Measurements from ENCODE around the gene ADK.

The ADK gene

DNA sequence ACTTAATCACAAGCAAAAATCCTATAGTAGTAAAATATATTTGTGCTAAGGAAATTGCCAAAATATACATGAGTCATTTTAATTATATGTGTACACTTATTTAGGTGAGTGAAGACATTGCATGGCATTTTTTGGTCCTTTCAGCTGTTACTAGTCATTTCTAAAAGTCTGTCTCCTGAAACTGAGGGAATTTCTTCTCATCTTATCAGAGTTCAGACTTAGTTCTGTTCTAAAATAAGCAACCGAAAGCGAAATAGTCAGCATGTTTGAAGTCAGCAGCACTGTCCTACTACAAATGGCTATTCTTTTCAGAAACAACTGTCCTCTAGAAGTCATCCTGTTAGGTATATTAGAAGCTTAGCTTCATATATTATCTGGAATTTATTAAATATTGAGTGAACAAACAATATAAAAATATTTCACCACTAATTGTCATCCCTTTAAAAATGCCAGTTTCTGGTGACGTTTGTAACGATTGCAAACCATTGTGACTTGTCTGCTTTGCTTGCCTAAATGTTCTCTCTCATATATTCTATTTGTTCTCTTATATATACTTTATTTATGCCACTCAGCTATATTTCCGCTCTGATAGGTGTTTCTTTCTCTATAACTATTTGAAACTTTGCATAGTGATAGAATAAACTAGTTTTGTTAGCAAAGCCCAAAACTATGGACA is 448.0 kb downstream of the ADK start:
- no peak for DNase-seq (ENCODE audit: low spot score)

DNA sequence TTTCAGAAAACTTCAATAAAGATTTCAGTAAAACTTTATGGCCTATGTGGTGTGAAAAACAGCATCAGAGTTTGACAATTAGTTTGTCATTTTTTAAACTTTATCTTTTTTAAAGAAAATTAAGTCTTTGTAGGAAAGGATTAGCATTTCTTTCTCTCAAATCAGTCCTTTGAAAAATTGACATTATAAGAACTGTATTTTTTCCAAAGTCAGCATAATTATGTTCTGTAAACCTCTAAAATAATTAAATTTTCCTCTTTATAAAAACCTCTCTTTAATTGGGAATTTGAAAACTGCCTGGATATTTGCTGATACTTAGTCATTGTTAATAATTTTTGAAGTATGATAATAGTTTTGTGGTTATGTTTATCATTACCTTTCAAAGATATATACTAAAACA is 448.7 kb downstream of the ADK start:
- DNase-seq (ENCODE audit: low spot score) = no peak

DNA sequence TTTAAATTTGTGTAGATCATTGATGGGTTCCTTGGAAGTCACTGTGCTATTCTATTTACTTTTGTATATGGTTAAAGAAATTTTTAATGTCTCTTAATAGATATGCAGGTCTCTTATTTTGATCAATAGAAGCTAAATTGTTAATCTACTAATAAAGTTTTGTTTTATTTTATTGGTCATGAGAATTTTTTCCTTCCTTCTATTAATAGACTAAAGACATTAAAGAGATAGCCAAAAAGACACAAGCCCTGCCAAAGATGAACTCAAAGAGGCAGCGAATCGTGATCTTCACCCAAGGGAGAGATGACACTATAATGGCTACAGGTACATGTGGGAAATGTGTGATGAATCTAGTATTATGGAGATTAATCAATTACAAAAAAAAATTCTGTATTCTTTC is 449.1 kb downstream of the ADK start:
- no peak for DNase-seq (ENCODE audit: low spot score)

DNA sequence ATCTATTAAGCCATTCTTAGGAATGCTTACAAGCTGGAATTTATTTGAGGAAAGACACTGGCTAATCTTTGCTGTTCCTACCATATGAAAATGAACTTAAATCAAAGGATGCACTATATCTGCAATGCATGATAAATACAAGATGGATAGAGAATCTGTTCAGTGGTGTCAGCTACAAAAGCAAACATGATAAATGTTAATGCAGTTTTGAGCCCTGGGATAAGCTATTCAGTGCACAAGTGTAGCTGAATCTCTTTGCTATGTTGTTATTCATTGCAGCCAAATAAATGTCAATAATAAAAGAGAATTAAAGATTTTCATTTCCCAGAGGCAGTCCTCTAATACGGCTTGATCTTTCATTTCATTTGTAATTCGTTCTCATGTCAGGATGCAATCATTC is 451.6 kb downstream of the ADK start:
- no peak for DNase-seq (ENCODE audit: low spot score)

DNA sequence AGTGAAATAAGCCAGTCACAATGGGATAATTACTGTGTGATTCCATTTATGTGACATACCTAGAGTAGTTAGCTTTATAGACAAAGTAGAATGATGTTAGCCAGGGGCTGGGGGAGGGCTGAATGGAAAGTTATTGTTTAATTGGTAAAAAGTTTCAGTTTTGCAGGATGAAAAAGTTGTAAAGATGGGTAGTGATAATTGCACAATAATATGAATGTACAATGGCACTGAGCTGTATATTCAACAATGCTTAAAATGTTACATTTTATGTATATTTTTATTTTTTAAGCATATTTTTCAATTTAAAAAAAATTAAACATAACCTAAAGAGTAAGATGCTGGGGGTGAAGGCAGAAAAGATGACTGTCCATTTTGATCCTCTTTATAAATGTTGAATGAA is 459.3 kb downstream of the ADK start:
- no peak for DNase-seq (ENCODE audit: low spot score)

DNA sequence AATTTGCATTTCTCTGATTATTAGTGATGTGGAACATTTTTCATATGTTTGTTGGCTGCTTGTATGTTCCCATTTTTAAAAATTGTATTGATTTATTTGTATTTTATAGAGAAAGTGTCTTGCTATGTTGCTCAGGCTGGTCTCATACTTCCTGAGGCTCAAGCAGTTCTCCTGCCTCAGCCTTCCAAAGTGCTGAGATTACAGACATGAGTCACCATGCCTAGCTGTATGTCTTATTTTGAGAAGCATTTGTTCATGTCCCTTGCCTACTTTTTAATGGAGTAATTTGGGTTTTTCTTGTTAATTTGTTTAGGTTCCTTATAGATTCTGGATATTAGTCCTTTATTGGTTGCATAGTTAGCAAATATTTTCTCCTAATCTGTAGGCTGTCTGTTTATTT is 461.2 kb downstream of the ADK start:
- no peak for DNase-seq (ENCODE audit: low spot score)

DNA sequence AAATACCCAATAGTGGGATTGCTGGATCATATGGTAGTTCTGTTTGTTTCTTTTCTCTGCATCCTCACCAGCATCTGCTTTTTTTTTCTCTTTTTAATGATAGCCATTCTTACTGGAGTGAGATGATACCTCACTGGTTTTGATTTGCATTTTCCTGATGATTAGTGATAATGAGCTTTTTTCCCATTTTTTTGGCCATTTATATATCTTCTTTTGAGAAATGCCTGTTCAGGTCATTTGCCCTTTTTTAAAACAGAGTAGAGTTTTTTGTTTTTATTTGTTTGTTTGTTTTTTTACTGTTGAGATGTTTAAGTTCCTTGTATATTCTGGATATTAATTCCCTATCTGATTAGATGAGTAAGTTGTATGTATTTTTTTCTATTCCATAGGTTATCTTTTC is 469.6 kb downstream of the ADK start:
- no peak for DNase-seq (ENCODE audit: low spot score)

DNA sequence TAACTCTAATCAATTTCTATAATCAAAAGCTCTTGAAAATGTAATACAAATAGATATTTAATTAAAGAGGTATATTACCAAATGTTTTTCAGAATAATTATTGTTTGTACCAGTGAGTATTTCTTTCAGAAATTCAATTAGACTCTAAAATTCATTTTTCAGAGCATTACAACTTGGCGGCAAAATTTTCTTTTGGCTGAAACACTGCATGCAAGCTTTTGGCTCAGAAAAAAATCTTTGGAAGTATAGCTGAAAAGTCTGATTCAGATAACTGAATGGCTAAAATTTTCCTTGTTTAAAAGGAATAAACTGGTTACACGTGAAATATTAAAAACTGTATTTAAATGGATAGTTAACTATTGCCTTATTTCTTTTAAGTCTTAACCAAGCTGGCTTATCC is 472.8 kb downstream of the ADK start:
- no peak for DNase-seq (ENCODE audit: low spot score)

DNA sequence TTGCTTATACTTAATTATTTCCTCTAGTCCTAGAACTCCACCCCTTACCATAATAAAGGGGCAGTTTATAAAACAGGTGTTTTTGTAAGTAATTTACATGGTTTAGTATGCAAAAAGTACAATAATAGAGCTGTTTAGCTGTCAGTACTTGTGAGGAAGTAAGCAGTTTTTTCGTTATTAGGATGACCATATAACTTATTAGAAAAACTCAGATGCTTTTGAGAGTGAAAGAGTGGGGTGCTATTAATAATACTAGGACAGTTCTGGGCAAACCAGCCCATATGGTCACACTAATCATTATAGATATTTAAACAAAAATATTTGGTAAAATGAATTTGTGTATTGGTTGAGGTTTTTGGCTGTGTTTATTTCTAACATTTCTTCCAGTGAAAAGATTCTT is 473.5 kb downstream of the ADK start:
- no peak for DNase-seq (ENCODE audit: low spot score)

DNA sequence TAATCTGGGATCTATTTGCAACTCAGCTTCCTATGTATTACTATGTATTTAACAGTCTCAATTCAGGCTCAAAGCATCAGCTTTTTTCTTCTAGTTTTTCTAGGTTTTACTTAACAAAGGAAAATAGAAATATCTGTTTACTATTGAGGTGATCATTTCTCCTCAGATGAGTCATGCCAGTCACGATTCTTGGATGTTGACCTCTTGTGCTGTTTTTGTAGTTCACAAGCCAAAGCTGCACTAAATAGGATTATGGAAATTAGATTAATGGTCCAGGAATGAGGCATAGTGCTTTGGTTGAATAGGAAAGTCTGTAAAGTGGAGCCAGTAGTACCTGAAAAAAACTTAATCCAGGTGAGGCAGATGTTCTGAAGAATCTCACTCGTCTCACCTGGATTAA is 477.1 kb downstream of the ADK start:
- DNase-seq (ENCODE audit: low spot score) = no peak

DNA sequence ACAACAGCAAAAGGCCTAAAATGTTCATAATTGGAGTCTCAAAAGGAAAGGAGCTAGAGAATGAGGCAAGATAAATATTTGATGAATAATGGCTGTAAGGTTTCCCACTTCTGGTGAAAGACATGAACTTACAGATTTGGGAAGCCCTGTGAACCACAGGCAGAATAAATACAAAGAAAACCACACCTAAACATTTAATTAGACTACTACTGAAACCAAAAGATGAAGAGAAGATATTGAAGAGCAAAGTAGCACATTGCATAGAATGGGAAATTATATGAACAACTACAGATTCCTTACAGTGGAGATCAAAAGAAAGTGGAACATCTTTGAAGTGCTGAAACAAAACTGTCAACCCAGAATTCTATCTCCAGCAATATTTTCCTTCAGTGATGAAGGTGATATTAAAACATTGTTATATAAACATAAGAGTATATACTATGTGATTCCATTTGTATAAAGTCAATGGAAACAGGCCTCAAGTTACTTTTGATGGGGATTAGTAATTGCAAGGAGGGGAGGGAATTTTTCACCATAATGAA is 484.0 kb downstream of the ADK start:
- DNase-seq (ENCODE audit: low spot score) = no peak

DNA sequence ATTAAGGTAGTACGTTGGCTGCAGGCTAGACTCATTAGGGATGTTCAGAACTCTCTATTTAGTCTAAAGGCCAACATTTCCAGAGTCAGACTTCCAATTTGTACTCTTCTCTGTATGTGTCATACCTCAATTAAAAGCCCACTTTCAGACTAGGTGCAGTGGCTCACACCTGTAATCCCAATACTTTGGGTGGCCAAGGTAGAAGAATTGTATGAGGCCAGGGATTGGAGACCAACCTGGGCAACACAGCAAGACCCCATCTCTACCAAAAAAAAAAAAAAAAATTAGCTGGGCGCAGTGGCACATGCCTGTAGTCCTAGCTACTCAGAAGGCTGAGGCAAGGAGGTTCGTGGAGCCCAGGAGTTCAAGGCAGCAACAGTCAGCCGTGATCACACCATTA is 484.6 kb downstream of the ADK start:
- no peak for DNase-seq (ENCODE audit: low spot score)

DNA sequence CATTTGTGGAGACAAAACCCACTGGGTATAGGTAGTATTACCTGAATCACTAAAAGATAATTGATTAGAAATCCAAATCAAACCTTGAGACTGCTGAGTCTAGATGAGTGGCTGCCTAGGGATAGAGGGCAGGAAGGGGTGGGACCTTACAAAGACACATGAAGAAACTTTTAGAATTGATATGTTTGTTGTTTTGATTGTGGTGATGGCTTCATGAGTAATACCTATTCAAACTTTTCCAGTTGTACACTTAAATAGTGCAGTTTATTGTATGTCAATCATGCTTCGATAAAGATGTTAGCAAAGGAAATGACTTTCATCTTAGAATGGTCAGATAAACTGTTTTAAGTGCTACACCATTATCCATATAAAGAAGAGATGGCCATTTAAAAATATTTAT is 486.7 kb downstream of the ADK start:
- no peak for DNase-seq (ENCODE audit: low spot score)

DNA sequence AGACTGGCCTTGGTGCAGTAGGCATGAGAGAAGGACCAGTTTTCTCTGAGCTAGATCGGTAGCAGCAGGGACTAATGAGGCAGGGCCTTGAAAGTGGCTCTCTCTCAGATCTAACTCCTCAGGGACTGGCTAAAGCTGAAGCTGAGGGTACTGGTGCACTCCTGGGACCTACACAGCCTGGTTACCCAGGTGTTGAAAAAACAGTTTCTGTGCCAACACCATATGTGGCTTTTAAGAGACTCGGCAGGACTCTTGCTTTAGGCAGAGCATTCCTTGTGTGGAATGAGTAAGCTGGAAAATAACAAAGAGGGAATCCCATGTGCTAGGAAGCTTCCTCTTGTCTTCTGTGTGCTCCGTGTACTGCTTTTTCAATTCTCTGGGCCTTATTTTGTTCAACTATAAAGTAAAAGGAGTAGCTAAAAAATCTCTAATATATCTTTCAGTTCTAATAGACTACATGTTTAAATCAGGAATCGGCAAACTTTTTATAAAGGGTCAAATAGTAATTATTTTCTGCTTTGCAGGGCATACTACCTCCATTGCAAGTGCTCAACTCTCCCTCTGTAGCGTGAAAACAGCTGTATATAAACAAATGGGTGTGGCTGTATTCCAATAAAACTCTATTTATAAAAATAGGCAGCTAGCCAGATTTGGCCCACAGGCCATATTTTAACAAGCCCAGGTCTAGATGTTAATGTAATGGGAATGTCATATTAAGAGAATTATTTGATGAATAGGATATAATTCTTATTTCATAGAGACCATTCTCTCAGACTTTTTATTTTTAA is 489.3 kb downstream of the ADK start:
- no peak for DNase-seq (ENCODE audit: low spot score)

DNA sequence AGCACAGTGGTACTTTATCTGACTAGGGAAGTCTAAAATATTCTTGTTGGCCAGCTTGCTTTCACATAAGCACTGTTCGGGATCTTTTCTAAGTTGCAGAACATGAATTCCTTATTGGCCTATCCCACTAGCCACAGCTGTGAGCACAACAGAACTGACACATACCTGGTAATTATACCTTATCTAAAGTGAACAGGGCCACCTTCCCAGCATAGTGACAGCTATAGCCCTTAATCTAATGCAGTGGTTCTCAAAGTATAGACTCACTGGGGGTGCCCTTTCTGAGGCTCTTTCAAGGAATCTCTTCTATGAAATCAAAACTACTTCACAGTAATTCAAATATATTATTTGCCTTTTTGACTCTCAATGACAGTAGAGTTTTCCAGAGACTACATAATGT is 490.6 kb downstream of the ADK start:
- no peak for DNase-seq (ENCODE audit: low spot score)

DNA sequence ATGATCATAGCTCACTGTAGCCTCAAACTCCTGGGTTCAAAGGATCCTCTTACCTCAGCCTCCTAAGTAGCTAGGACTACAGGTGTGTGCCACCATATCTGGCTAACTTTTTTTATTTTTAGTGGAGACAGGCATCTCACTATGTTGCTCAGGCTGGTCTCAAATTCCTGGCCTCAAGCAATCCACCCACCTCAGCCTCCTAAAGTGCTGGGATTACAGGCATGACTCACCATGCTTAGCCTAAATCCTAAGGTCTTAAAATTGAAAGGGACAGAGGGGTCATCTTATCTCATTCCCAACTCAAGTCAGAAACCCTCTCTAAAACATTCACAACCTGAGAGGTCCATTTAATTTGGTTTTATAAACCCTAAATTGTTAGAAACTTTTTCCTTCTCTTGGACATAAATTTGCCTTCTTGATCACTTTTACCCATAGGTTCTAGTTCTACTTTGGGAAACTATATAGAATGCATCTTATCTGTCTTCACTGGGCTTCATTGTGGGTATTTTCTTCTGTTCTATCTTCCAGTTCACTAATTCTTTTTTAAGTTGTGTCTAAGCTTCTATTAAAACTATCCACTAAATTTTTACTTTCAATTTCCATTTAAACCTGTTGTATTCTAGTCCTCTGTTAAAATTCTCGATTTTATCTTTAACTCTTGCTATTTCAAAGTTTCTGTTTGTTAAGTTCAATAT is 492.0 kb downstream of the ADK start:
- no peak for DNase-seq (ENCODE audit: low spot score)

DNA sequence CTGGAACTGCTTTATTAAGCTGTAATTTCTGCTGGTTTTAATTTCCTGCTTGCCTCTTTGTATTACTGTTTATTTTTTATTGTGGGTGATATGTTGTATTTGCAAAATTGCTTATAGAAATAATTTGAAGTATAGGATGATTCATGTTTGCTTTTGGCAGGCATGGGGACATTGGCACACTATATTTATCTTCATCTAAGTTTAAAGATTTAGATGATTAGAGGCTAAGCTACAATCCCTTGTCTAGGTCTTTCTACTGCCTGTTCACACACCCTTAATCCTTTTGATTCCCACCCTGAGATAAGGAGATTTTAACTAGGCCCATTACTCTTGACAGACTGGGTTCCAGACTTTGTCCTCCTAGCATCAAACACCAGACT is 492.6 kb downstream of the ADK start:
- DNase-seq (ENCODE audit: low spot score) = no peak

DNA sequence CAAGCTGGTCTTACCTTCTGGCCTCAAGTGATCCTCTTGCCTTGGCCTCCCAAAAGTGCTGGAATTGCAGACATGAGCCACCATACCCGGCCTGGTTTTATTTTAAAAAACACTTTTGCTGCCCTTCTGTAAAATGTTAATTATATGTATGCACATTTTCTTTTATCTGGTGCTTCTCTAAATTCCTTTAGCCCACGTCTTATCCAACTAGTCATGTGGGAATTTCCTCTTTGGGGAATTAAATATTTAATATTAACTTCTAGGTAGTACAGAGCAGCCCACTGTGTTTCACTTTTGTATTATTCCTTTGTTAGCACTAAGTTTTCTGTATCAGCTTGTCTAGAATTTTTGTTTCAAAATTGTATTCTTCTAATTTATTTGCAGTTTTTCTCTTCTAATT is 493.7 kb downstream of the ADK start:
- DNase-seq (ENCODE audit: low spot score) = no peak

DNA sequence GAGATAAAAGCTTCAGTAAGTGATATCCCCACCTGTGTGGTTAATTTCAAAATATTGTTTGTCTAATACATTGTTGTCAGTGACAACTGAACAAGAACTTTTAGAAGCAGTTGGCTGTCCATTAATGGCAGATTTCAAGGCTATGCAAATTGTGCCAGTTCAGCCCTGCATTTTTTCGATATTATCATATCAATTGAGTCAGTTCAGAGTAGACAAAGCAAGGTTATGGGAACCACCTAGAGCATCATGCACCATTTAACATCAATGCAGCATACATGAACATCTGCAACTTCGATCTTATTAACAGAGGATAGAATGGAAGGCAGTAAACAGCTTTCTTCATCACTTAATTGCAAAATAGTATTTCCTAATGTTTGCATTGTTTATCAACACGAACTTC is 494.7 kb downstream of the ADK start:
- DNase-seq (ENCODE audit: low spot score) = no peak

DNA sequence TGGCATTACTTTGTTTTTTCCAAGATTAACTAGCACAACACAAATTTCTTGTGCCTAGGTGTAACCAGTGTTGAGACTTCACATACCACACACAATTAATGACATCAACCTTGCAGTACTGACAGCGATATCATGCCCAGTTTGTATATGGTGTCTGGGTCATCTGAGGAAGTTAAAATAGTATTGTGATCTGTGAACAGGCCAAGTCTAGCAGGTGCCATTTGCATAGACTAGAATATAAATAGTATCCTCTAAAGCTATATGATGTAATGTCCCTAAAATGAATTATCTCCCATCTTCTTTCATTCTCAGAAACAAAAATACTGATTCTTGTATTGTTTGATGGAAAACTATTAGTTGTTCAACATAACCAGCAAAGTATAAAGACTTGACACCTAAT is 499.6 kb downstream of the ADK start:
- DNase-seq (ENCODE audit: low spot score) = no peak

DNA sequence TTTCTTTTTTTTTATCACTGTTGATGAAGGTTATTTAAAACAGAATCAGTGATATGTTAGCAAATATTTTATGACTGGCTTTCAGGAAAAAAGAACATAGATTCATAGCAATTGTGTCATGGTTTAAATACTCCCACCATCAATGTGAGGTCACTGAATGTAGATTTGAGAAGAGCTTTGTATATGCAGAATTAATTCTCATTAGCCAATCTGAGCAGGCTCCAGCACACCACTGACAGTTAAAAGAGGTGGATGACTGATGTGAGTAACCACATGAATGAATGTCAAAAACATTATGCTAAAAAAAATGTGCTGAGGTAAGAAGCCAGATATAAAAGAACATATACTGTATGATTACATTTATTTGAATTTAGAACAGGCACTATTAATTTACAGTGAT is 500.5 kb downstream of the ADK start:
- no peak for DNase-seq (ENCODE audit: low spot score)

DNA sequence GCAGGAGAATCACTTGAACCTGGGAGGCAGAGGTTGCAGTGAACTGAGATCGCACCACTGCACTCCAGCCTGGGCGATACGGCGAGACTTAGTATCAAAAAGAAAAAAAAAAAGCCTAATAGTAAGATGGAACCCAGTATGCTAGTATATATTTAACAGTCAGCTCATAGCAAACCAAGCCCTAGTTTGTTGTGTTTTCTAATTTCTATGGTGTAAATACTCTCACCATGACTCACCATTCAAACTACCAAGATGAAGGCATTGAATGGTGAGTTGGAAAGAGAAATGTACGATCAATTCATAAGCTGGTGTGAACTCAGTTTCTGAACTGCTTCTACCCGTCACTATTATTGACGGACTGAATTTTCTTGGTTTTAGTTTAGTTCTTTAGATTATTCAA is 501.6 kb downstream of the ADK start:
- no peak for DNase-seq (ENCODE audit: low spot score)

DNA sequence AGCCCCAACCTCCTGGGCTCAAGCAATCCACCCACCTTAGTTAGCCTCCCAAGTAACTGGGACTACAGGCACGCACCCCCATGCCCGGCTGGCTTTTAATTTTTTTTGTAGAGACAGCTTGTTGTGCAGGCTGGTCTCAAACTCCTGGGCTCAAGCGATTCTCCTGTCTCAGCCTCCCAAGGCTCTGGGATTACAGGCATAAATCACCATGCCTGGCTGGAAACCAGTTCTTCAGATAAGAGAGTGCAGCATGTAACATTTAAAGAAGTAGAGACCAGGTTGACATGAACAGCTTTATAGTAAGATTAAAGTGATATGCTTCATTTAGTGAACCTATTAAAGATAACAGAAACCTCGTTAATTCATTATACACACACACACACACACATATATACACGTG is 507.5 kb downstream of the ADK start:
- no peak for DNase-seq (ENCODE audit: low spot score)

All from SK-N-DZ (cell line).